Cardiac fibroblast (primary cell): ENCODE data around the gene NAV2.

Experiments used
- DNase-seq, 2 donors: peaks; one replicate each; pipeline versions ENCODE4 v3.0.0 to v3.0.0-alpha.2; 2010; ENCODE audit warnings: low read depth in 2 of 2
- H3K4me3 ChIP-seq, 2 donors: replicated peaks in 1 of 2; 1 replicate in 1 of 2; 2 replicates in 1 of 2; pipeline ENCODE4 v1.5.1; 2011; ENCODE audit warnings: low read depth in 2 of 2, low read length in 2 of 2, mild to moderate bottlenecking in 2 of 2, moderate library complexity in 1 of 2
- CTCF ChIP-seq: IDR thresholded peaks from one replicate; pipeline ENCODE4 v1.5.1; 2011; ENCODE audit warnings: low read depth, mild to moderate bottlenecking, low read length, inconsistent platforms

The NAV2 gene

GRCh38 chr11:20161230-20161918 is 448.7 kb downstream of the NAV2 start:
- peak in 1 of 2 donors; percentile 9 for DNase-seq
- TF ChIP-seq CTCF: no peak
- H3K4me3 ChIP-seq: no peak overlapping the region

- DNase-seq: no peak
- no peak for TF ChIP-seq CTCF
- H3K4me3 ChIP-seq: no peak overlapping the region
Observed at GRCh38 chr11:20161923-20162744, 449.5 kb downstream of the NAV2 start.

GRCh38 chr11:20162824-20163782 is 450.5 kb downstream of the NAV2 start:
- DNase-seq: peak; percentile 29
- peak overlapping the region; percentile 4 to 22 for H3K4me3 ChIP-seq
- TF ChIP-seq CTCF: no peak

GRCh38 chr11:20163783-20164481 is 451.3 kb downstream of the NAV2 start:
- H3K4me3 ChIP-seq: peak overlapping the region in 1 of 2 donors; percentile 22
- TF ChIP-seq CTCF: no peak
- no peak for DNase-seq
